Renal pelvis (tissue), 4 donors: ENCODE measurements around the gene CTNNA3. TPM values are rescaled to one million over a fixed set of nuclear protein-coding genes. Genes with fewer than 3 reads are reported as not detected.
A peak's percentile ranks its signal among the peaks of the same experiment; 100 is the strongest.

Source experiments
- DNase-seq: peaks from one replicate; pipeline ENCODE4 v3.0.0-alpha.2; 2013
- polyA plus RNA-seq, 3 donors: library from polyadenylated mRNA; unstranded; fragments of 120-200 nt; gene quantifications; one replicate each; pipeline ENCODE4 v1.2.1, GENCODE V29; 2013; ENCODE audit not compliant: insufficient read length in 3 of 3

Gene CTNNA3
- polyA plus RNA-seq, 3 donors, result 2.8 to 4.2 (median 4.1) TPM

GRCh38 chr10:66656499-66656898 is 1039.5 kb downstream of the CTNNA3 start:
- no peak for DNase-seq

GRCh38 chr10:66654861-66655260 is 1041.1 kb downstream of the CTNNA3 start:
- DNase-seq, result no peak

GRCh38 chr10:66651308-66652082 is 1044.5 kb downstream of the CTNNA3 start:
- no peak for DNase-seq

- no peak for DNase-seq
Observed at GRCh38 chr10:66649626-66650025, 1046.4 kb downstream of the CTNNA3 start.

- DNase-seq, result no peak
Observed at GRCh38 chr10:66642217-66642616, 1053.8 kb downstream of the CTNNA3 start.

- DNase-seq, result no peak
Observed at GRCh38 chr10:66639371-66639770, 1056.6 kb downstream of the CTNNA3 start.

GRCh38 chr10:66637273-66638036 is 1058.5 kb downstream of the CTNNA3 start:
- DNase-seq, result no peak

- no peak for DNase-seq
Observed at GRCh38 chr10:66629996-66630395, 1066.0 kb downstream of the CTNNA3 start.

GRCh38 chr10:66627156-66627555 is 1068.8 kb downstream of the CTNNA3 start:
- no peak for DNase-seq

GRCh38 chr10:66625709-66626590 is 1070.0 kb downstream of the CTNNA3 start:
- DNase-seq, result no peak

GRCh38 chr10:66622050-66622449 is 1073.9 kb downstream of the CTNNA3 start:
- DNase-seq, result no peak

- DNase-seq, result no peak
Observed at GRCh38 chr10:66604195-66604594, 1091.8 kb downstream of the CTNNA3 start.

- peak; percentile 1 for DNase-seq
Observed at GRCh38 chr10:66591865-66592264, 1104.1 kb downstream of the CTNNA3 start.

- DNase-seq, result no peak
Observed at GRCh38 chr10:66587680-66588050, 1108.3 kb downstream of the CTNNA3 start.

- DNase-seq, result no peak
Observed at GRCh38 chr10:66586897-66587679, 1108.9 kb downstream of the CTNNA3 start.

GRCh38 chr10:66586073-66586472 is 1109.9 kb downstream of the CTNNA3 start:
- DNase-seq, result no peak

- DNase-seq, result no peak
Observed at GRCh38 chr10:66575251-66575855, 1120.6 kb downstream of the CTNNA3 start.

- DNase-seq, result no peak
Observed at GRCh38 chr10:66572700-66573099, 1123.3 kb downstream of the CTNNA3 start.

GRCh38 chr10:66565999-66566398 is 1130.0 kb downstream of the CTNNA3 start:
- peak; percentile 7 for DNase-seq

- DNase-seq, result no peak
Observed at GRCh38 chr10:66564287-66564686, 1131.7 kb downstream of the CTNNA3 start.

GRCh38 chr10:66555061-66555460 is 1140.9 kb downstream of the CTNNA3 start:
- no peak for DNase-seq
